ENCODE measurements around the gene RTKN2.

RTKN2 gene

DNA sequence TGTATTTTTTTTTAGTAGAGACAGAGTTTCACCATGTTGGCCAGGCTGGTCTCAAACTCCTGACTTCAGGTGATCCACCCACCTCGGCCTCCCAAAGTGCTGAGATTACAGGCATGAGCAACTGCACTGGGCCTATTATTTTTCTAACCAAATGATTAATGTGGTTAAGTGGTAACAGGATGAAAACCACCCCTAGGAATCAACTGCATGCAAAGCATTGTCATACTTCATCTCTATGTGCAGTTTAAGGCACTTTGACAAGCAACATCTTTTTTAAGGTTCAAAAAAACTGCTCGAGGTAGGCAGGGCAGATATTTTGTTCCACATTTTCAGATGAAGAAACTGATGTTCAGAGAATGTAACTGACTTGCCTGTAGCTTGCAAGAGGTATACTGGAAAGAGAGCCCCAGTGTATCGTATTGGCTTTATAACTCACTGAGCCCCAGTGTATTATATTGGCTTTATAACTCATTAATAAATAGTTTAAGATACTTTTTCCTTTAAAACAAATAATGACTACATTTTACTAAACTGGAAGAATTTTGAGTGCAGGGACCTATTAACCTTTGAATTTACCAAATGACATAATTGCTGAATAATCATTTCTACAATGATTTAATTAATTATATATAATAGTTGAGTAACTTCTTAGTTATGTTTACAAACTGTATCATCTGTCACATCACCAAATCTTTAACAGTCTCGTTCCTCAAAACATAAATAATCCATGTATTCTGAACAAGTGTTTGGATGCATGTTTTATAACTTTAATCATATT is 38.1 kb downstream of the RTKN2 start:
- no peak for TF ChIP-seq CTCF (IDR thresholded peaks at IDR 0.05; ENCODE audit: unreplicated experiment in 3 of 3)
- Mint-ChIP-seq H3K36me3 (ENCODE audit: low read depth) (no peaks in the 10 kb centered on the region), H3K9me3 (no peaks in the 10 kb centered on the region), H3K4me1 (peaks cover 10% of the 10 kb centered on the region), H3K27me3 (ENCODE audit: low read depth) (no peaks in the 10 kb centered on the region), H3K27ac (no peak overlapping the region), H3K4me3 (no peak overlapping the region)

DNA sequence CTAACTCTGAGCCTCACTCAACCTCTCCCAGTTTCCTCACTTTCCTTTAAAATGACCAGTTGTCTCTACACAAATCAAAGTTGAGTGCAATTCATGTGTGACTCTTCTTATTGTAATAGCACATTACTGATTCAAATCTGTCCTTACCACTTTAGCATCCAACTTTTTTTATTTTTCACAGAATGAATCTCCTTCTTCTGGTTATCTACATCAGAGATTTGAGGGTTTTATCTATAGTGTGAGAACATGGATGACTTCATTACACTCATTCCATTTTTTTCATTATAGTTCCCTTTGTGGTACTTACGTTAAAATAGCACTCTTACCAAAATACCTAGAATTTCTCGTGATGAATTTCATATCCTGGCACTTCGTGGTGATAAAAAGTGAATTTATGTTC is 43.3 kb downstream of the RTKN2 start:
- H3K4me1 Mint-ChIP-seq, result no peaks in the 10 kb centered on the region
- H3K27ac Mint-ChIP-seq, result no peak overlapping the region

GRCh38 chr10:62224606-62225005 is 44.0 kb downstream of the RTKN2 start:
- H3K27ac Mint-ChIP-seq, result peak overlapping the region in 1 of 3 experiments; percentile 74
- no peaks in the 10 kb centered on the region for H3K27me3 Mint-ChIP-seq (ENCODE audit: low read depth)
- no peaks in the 10 kb centered on the region for H3K9me3 Mint-ChIP-seq
- no peaks in the 10 kb centered on the region for H3K4me1 Mint-ChIP-seq
- H3K4me3 Mint-ChIP-seq, result no peak overlapping the region
- peaks cover 7% of the 10 kb centered on the region for H3K36me3 Mint-ChIP-seq (ENCODE audit: low read depth)
- no peak for TF ChIP-seq CTCF (IDR thresholded peaks at IDR 0.05; ENCODE audit: unreplicated experiment in 3 of 3)

More for the DNA sequence above, 43.3 kb downstream of the RTKN2 start:
- Mint-ChIP-seq H3K4me3 (no peak overlapping the region), H3K27me3 (ENCODE audit: low read depth) (no peaks in the 10 kb centered on the region), H3K36me3 (ENCODE audit: low read depth) (peaks cover 7% of the 10 kb centered on the region), H3K9me3 (no peaks in the 10 kb centered on the region)
- TF ChIP-seq CTCF (IDR thresholded peaks at IDR 0.05; ENCODE audit: unreplicated experiment in 3 of 3), result no peak

GRCh38 chr10:62217683-62218082 is 51.0 kb downstream of the RTKN2 start:
- Mint-ChIP-seq H3K27ac (no peak overlapping the region), H3K4me1 (no peaks in the 10 kb centered on the region), H3K36me3 (ENCODE audit: low read depth) (no peaks in the 10 kb centered on the region), H3K27me3 (ENCODE audit: low read depth) (no peaks in the 10 kb centered on the region), H3K9me3 (no peaks in the 10 kb centered on the region), H3K4me3 (no peak overlapping the region)
- TF ChIP-seq CTCF (IDR thresholded peaks at IDR 0.05; ENCODE audit: unreplicated experiment in 3 of 3), result no peak

- Mint-ChIP-seq H3K36me3 (ENCODE audit: low read depth) (peaks cover 3% of the 10 kb centered on the region), H3K4me3 (no peak overlapping the region), H3K9me3 (no peaks in the 10 kb centered on the region), H3K4me1 (no peaks in the 10 kb centered on the region), H3K27me3 (ENCODE audit: low read depth) (no peaks in the 10 kb centered on the region), H3K27ac (no peak overlapping the region)
- no peak for TF ChIP-seq CTCF (IDR thresholded peaks at IDR 0.05; ENCODE audit: unreplicated experiment in 3 of 3)
Measured at GRCh38 chr10:62214364-62214874, 54.2 kb downstream of the RTKN2 start.

All from nephron (organoid).